B cell (primary cell): ENCODE measurements around the gene M1AP.

Experiments used
- EZH2 ChIP-seq: IDR thresholded peaks from 2 replicates; pipeline ENCODE4 v1.6.1; 2012; ENCODE audit warnings: borderline replicate concordance, low read depth, mild to moderate bottlenecking, moderate library complexity, low read length; ENCODE audit not compliant: insufficient read depth, poor library complexity, severe bottlenecking
- TF ChIP-seq, protein P1 (sequence below): fragments of 200-600 bp; IDR thresholded peaks from one replicate; pipeline ENCODE4 v1.8.0; 2022; ENCODE audit warnings: antibody characterized with exemption, mild to moderate bottlenecking

DNA sequence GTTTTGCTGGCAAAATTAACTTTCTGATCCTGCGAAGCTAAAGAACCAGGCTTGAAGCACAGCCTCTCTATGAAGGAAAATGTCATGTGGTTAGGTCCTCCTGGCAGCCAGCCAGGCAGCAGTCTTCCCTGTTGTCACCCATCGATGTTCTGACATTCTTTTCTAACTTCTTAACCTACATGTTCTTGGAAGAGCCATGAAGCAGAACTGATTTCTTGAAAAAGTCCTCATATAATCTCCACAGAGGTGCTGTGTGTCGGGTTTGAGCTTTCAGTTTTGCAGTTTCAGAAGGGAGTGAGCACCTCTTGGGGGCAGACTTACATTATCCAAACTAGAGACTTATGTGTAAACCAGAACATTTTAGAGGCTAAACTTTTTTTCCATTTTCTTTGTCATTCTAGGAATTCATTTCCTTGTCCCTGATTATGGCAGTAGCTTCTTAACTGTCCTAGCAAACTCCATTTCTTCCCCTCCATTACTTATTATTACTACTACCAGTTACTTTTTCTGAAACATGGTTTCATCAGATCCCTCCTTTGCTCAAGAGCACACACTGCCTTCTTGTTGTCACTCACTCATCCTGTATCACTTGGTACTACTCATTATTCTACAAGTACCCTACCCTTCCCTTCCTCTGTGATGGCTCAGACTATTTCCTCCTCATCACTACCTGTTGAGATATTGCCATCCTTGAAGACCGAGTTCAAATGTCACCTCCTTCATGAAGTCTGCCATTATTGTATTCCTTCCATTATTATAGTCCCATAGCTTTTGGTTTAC, 62.5 kb downstream of the M1AP start:
- no peak for TF ChIP-seq EZH2
- TF ChIP-seq, protein P1, sequence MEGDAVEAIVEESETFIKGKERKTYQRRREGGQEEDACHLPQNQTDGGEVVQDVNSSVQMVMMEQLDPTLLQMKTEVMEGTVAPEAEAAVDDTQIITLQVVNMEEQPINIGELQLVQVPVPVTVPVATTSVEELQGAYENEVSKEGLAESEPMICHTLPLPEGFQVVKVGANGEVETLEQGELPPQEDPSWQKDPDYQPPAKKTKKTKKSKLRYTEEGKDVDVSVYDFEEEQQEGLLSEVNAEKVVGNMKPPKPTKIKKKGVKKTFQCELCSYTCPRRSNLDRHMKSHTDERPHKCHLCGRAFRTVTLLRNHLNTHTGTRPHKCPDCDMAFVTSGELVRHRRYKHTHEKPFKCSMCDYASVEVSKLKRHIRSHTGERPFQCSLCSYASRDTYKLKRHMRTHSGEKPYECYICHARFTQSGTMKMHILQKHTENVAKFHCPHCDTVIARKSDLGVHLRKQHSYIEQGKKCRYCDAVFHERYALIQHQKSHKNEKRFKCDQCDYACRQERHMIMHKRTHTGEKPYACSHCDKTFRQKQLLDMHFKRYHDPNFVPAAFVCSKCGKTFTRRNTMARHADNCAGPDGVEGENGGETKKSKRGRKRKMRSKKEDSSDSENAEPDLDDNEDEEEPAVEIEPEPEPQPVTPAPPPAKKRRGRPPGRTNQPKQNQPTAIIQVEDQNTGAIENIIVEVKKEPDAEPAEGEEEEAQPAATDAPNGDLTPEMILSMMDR = no peak
